T-helper 1 cell treated with Interleukin-12 subunit alpha and Interleukin-12 subunit beta and Interleukin-4 antibody, amounts not matched to agents 30 ng/mL and 1 ng/mL, for 36 hours (primary cell): ENCODE data around the gene CRYGS. TPM values are rescaled to one million over a fixed set of nuclear protein-coding genes. Genes with fewer than 3 reads are reported as not detected.
"Not testable (repeated sequence)": the region's sequence is repeated elsewhere in the genome, so short reads cannot be mapped to it uniquely, and the experiment has no call there.

Experiments used
- intact Hi-C: fragments of 100-400 bp; cut with micrococcal nuclease; formaldehyde crosslinking; loops from one replicate; pipeline ENCODE4 v1.15.1; 2024
- total RNA-seq: library from RNA; stranded (reverse); gene quantifications from 2 replicates; pipeline ENCODE4 v1.2.3, GENCODE V29; 2022

Gene CRYGS
- total RNA-seq, 1 donor from 2014 or later, result 4.7 TPM

- intact Hi-C loops, result no loop called here
Observed at GRCh38 chr3:186520957-186521842, 23.0 kb downstream of the CRYGS start.

DNA sequence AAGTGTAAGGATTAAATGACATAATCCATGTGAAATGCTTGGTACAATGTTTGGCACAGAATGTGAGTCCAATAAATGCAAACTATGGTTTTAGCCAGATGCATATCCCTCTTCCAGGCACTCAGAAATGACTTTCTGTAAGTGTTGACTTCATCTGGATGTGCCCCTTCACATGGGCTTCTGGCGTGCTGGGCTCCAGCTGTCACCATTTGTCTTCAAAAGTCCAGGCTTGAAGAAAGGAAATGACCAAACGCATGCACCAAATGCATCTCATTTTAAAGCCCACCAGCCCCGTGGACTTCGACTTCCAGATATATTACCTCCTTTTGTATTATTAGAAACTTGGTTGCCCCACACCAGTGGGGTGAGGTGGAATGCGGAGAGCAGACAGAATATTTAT is 23.7 kb downstream of the CRYGS start:
- intact Hi-C loops, result no loop called here

DNA sequence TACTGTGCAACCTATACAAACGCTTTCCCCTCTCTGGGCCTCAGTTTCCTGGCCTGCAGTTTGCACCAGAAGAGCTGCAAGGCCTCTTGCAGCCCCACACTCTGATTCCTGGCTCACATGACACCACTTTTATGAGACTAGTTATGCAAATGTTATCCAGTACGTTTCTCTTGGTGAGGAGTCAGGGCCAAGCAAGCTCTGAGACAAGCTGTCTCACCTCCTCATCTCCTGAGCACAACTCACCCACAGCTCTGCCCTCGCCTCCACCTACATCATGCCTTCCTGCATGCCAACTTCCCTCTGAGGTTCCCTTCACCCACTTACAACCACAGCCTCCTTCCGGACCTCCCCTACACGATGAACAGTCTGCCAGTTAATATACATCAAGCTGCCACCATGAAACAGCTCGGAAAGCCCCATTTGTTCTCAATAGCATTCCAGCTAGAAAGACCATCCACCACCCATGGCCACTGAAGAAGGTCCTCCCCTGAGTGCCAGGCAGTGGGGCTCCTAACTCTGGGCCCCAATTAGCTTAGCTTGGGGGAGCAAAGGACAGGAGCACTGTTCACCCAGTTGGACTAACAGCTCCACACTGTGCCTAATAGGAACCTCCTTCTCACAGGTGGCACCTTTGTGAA is 25.0 kb downstream of the CRYGS start:
- intact Hi-C loops, result loop anchor here (1.0 kb wide), 1 partner anchor 15 kb away; no protein-coding TSS in a partner anchor

- intact Hi-C loops, result no loop called here
Observed at GRCh38 chr3:186517218-186517617, 27.0 kb downstream of the CRYGS start.

GRCh38 chr3:186516646-186517045 is 27.5 kb downstream of the CRYGS start:
- intact Hi-C loops, result no loop called here

GRCh38 chr3:186515125-186515524 is 29.1 kb downstream of the CRYGS start:
- intact Hi-C loops, result no loop called here

GRCh38 chr3:186514296-186515002 is 29.7 kb downstream of the CRYGS start:
- intact Hi-C loops, result loop anchor here (1.0 kb wide), 1 partner anchor 26 kb away; no protein-coding TSS in a partner anchor

- intact Hi-C loops, result no loop called here
Observed at GRCh38 chr3:186513386-186513785, 30.8 kb downstream of the CRYGS start.

DNA sequence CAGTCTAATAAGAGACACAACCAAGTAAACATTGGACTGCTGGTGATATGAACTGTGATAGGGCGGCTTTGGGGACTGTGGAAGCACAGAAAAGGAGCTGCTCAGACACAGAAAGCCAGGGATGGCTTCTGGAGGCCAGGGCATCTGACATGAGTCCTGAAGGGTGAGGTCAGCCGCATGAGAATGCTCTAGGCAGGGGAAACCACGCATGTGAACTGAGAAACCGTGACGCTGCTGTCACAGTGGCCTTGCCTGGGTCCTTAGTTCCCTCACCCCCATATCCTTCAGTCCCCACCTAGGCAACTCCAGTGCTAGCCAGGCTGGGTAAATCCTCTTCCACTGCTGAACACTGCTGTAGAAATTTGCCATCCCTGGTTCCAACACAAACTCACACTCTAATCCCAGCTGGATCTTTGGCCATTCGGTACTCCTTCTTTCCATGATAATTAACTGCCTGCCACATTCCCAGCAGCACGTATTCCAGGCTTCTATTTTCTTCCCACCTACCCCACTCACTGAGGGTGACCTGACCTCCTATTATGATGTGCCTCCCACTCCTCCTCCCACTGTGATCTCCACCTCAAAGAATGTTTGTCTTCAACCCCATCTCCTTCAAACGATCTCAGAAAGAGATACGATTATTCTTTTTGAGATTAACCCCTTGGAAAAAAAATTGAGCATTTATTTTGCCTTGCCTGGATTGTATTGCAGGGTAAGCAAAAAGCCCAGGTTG is 31.4 kb downstream of the CRYGS start:
- intact Hi-C loops, result no loop called here

GRCh38 chr3:186511702-186512101 is 32.5 kb downstream of the CRYGS start:
- intact Hi-C loops, result no loop called here

DNA sequence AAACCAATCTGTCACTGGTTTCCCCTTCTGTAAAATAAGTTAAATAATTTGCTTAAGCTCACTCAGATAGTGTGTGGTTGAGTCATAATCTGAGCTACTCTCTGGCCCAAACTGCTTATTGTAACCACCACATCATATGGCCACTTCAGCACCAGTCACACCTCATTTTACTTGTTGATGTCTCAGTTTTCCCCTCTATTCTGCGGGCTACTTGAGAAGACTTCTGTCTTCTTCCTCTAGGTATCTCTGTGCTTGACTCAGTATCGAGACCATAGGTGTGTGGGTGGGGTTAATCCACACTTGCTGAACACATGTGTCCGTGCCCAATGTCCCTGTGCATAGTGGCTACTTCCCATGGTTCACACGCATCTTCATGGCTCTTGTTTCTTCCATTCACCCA is 32.9 kb downstream of the CRYGS start:
- intact Hi-C loops, result no loop called here

- intact Hi-C loops, result no loop called here
Observed at GRCh38 chr3:186510374-186511079, 33.7 kb downstream of the CRYGS start.

DNA sequence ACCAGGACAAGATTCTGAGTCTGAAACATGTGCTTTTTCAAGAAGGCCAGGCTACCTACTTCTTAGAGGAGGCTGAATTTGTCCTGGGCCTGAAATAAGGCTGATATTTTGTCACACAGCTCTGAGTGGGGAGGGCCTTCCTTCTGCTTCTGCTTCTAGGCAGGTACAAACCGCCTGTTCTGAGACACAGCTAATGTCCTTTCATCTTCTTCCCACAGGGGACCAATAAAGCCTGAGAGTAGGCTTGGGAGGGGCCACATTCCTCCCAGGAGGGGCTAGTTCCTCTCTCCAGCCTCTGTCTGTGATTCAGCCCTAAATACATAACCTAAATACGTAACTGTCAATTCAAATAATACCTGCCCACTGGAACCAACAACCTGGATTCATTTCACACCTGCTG is 34.8 kb downstream of the CRYGS start:
- intact Hi-C loops, result no loop called here

GRCh38 chr3:186506857-186507256 is 37.3 kb downstream of the CRYGS start:
- intact Hi-C loops, result no loop called here

GRCh38 chr3:186506191-186506739 is 37.9 kb downstream of the CRYGS start:
- intact Hi-C loops, result no loop called here

- intact Hi-C loops, result no loop called here
Observed at GRCh38 chr3:186502966-186503712, 41.0 kb downstream of the CRYGS start.

GRCh38 chr3:186502138-186502948 is 41.8 kb downstream of the CRYGS start:
- intact Hi-C loops, result no loop called here

GRCh38 chr3:186499949-186500348 is 44.2 kb downstream of the CRYGS start:
- intact Hi-C loops, result not testable (repeated sequence)

DNA sequence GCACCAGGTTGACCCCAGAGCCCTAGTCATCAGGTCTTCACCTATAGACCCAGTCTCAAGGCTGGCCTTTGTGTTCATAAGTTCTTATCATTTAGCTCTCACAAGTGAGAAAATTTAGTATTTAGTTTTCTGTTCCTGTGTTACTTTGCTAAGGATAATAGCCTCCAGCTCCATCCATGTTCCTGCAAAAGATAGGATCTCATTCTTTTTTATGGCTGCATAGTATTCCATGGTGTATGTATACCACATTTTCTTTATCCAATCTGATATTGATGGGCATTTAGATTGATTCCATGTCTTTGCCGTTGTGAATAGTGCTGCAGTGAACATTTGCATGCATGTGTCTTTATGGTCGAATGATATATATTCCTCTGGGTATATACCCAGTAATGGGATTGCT is 46.2 kb downstream of the CRYGS start:
- intact Hi-C loops, result not testable (repeated sequence)
